HepG2 (cell line): ENCODE measurements around the gene SHISA7. TPM values are rescaled to one million over a fixed set of nuclear protein-coding genes. Genes with fewer than 3 reads are reported as not detected.

ENCODE experiments used
- CSRNP1 ChIP-seq: sonication (generic); formaldehyde crosslinking; IDR thresholded peaks from 2 replicates; pipeline ENCODE4 v1.8.1; 2023; ENCODE audit warnings: mild to moderate bottlenecking, missing genetic modification reagents
- DMAP1 ChIP-seq: IDR thresholded peaks from 2 replicates; pipeline ENCODE4 v1.6.1; 2016
- ELF3 ChIP-seq: IDR thresholded peaks from 2 replicates; pipeline ENCODE4 v1.6.1; 2016; ENCODE audit warnings: missing genetic modification reagents, missing compliant biosample characterization
- FOXA1 ChIP-seq, 2 experiments: fragments of 450-650 bp in 1 of 2; sonication (generic) in 1 of 2; formaldehyde crosslinking in 1 of 2; IDR thresholded peaks; 2 replicates each; pipeline versions ENCODE4 v1.4.0 to v1.6.1; 2016 to 2020; ENCODE audit warnings: missing genetic modification reagents in 1 of 2
- FOXA3 ChIP-seq: IDR thresholded peaks from 2 replicates; pipeline ENCODE4 v1.6.1; 2016; ENCODE audit warnings: missing genetic modification reagents, missing compliant biosample characterization
- IRF9 ChIP-seq: sonication (generic); formaldehyde crosslinking; IDR thresholded peaks from 2 replicates; pipeline ENCODE4 v1.8.0; 2022; ENCODE audit warnings: missing genetic modification reagents, mild to moderate bottlenecking, borderline replicate concordance
- KDM5A ChIP-seq: fragments of 200-600 bp; sonication (generic); IDR thresholded peaks from 2 replicates; pipeline ENCODE4 v1.7.0; 2018; ENCODE audit warnings: antibody characterized with exemption, mild to moderate bottlenecking, low read length, borderline replicate concordance
- KMT2B ChIP-seq: IDR thresholded peaks from 2 replicates; pipeline ENCODE4 v1.6.1; 2016; ENCODE audit warnings: missing genetic modification reagents, missing compliant biosample characterization
- MIER2 ChIP-seq: IDR thresholded peaks from 2 replicates; pipeline ENCODE4 v1.6.1; 2016; ENCODE audit warnings: missing biosample characterization, missing genetic modification reagents
- MTERF4 ChIP-seq: sonication (generic); formaldehyde crosslinking; IDR thresholded peaks from 2 replicates; pipeline ENCODE4 v1.8.0; 2023; ENCODE audit warnings: mild to moderate bottlenecking, missing genetic modification reagents
- MZF1 ChIP-seq: sonication (generic); formaldehyde crosslinking; IDR thresholded peaks from 2 replicates; pipeline ENCODE4 v1.8.1; 2023; ENCODE audit warnings: mild to moderate bottlenecking, missing genetic modification reagents, borderline replicate concordance
- NR3C1 ChIP-seq: sonication (generic); formaldehyde crosslinking; IDR thresholded peaks from 2 replicates; pipeline ENCODE4 v1.4.0; 2020; ENCODE audit warnings: missing genetic modification reagents
- PHF8 ChIP-seq: sonication (generic); formaldehyde crosslinking; IDR thresholded peaks from 2 replicates; pipeline ENCODE4 v1.5.0; 2020; ENCODE audit warnings: missing genetic modification reagents
- SIN3B ChIP-seq: fragments of 150-350 bp; IDR thresholded peaks from 2 replicates; pipeline ENCODE4 v1.6.1; 2014; ENCODE audit warnings: low read length
- SIX4 ChIP-seq: sonication (generic); formaldehyde crosslinking; IDR thresholded peaks from 2 replicates; pipeline ENCODE4 v1.4.0; 2020; ENCODE audit warnings: missing genetic modification reagents
- SP2 ChIP-seq: sonication (generic); formaldehyde crosslinking; IDR thresholded peaks from 2 replicates; pipeline ENCODE4 v1.5.1; 2020; ENCODE audit warnings: mild to moderate bottlenecking, missing genetic modification reagents
- TEAD3 ChIP-seq: optimal IDR thresholded peaks from 2 replicates; pipeline ENCODE3; 2016; ENCODE audit warnings: borderline replicate concordance
- TERF1 ChIP-seq: sonication (generic); formaldehyde crosslinking; IDR thresholded peaks from 2 replicates; pipeline ENCODE4 v1.8.0; 2022; ENCODE audit warnings: mild to moderate bottlenecking, missing genetic modification reagents, moderate library complexity
- TFDP2 ChIP-seq: sonication (generic); formaldehyde crosslinking; IDR thresholded peaks from 2 replicates; pipeline ENCODE4 v1.4.0; 2020; ENCODE audit warnings: missing genetic modification reagents
- ZNF296 ChIP-seq: sonication (generic); formaldehyde crosslinking; conservative IDR thresholded peaks from 2 replicates; pipeline ENCODE4 v1.5.0; 2020; ENCODE audit warnings: mild to moderate bottlenecking, missing genetic modification reagents
- ZNF331 ChIP-seq: sonication (generic); formaldehyde crosslinking; IDR thresholded peaks from 2 replicates; pipeline ENCODE4 v1.4.0; 2020; ENCODE audit warnings: missing genetic modification reagents
- ZNF34 ChIP-seq: sonication (generic); formaldehyde crosslinking; IDR thresholded peaks from 2 replicates; pipeline ENCODE4 v1.4.0; 2020; ENCODE audit warnings: mild to moderate bottlenecking, missing genetic modification reagents, borderline replicate concordance
- ZNF547 ChIP-seq: sonication (generic); formaldehyde crosslinking; IDR thresholded peaks from 2 replicates; pipeline ENCODE4 v1.5.1; 2020; ENCODE audit warnings: mild to moderate bottlenecking, missing genetic modification reagents
- ZNF766 ChIP-seq: sonication (generic); formaldehyde crosslinking; IDR thresholded peaks from 2 replicates; pipeline ENCODE4 v1.5.0; 2020; ENCODE audit warnings: missing genetic modification reagents, borderline replicate concordance
- ZNF768 ChIP-seq: sonication (generic); formaldehyde crosslinking; IDR thresholded peaks from 2 replicates; pipeline ENCODE4 v1.4.0; 2020; ENCODE audit warnings: missing genetic modification reagents
- polyA plus RNA-seq, 8 experiments: library from polyadenylated mRNA; depleted of rRNA in 3 of 8; stranded (reverse) in 7 of 8; unstranded in 1 of 8; fragments of >200 nt; fragmentation: Illumina TruSeq in 4 of 8; extraction: Trizol in 4 of 8; gene quantifications; 2 replicates each; pipeline versions ENCODE4 v1.2.1 to v1.2.3, GENCODE V29; 2011 to 2016; ENCODE audit warnings: low read depth in 4 of 8, missing spikeins in 1 of 8, mixed read lengths in 1 of 8; ENCODE audit not compliant: insufficient read depth in 1 of 8
- total RNA-seq, 5 experiments: library from RNA; depleted of rRNA; stranded (reverse); fragments of >200 nt; fragmentation: Illumina TruSeq; extraction: Trizol; gene quantifications; 2 replicates each; pipeline ENCODE4 v1.2.3, GENCODE V29; 2016; ENCODE audit warnings: low read depth in 1 of 5

Gene SHISA7
- total and polyA plus RNA-seq, 2 of the 13 experiments (the other 11 are each of a cell fraction or from before 2014, with no cell fraction given): not detected

- peak; percentile 48 for TF ChIP-seq ZNF331 (CRISPR knock-in tag)
- TF ChIP-seq ELF3 (CRISPR knock-in tag): no peak
- TF ChIP-seq FOXA1 (IDR thresholded peaks at IDR 0.05): no peak
- TF ChIP-seq FOXA1 (CRISPR knock-in tag; IDR thresholded peaks at IDR 0.05): 0 out of 2 replicates have a peak, but pooled peaks have one; percentile 28
- no peak for TF ChIP-seq ZNF547 (CRISPR knock-in tag)
- TF ChIP-seq PHF8 (CRISPR knock-in tag): 0 out of 2 replicates have a peak, but pooled peaks have one; percentile 29
- TF ChIP-seq TEAD3: peak; percentile 67
- TF ChIP-seq MIER2 (CRISPR knock-in tag): peak; percentile 31; the same call in 1 of the 2 replicates
- no peak for TF ChIP-seq TERF1 (CRISPR knock-in tag)
- peak; percentile 34 for TF ChIP-seq FOXA3 (CRISPR knock-in tag)
- TF ChIP-seq SIN3B: no peak
- peak; percentile 77 for TF ChIP-seq ZNF768 (CRISPR knock-in tag)
- TF ChIP-seq NR3C1 (CRISPR knock-in tag): no peak
- TF ChIP-seq ZNF766 (CRISPR knock-in tag): no peak
- no peak for TF ChIP-seq ZNF34 (CRISPR knock-in tag)
- peak; percentile 33; the same call in 1 of the 2 replicates for TF ChIP-seq IRF9 (CRISPR knock-in tag)
- 0 out of 2 replicates have a peak, but pooled peaks have one; percentile 48 for TF ChIP-seq TFDP2 (CRISPR knock-in tag)
- no peak for TF ChIP-seq MZF1 (CRISPR knock-in tag)
- peak; percentile 16; the same call in 1 of the 2 replicates for TF ChIP-seq MTERF4 (CRISPR knock-in tag)
- TF ChIP-seq DMAP1: peak; percentile 58; the same call in 1 of the 2 replicates
- no peak for TF ChIP-seq ZNF296
- 0 out of 2 replicates have a peak, but pooled peaks have one; percentile 34 for TF ChIP-seq CSRNP1
- no peak for TF ChIP-seq KMT2B (CRISPR knock-in tag)
- no peak for TF ChIP-seq KDM5A
- TF ChIP-seq SIX4: 0 out of 2 replicates have a peak, but pooled peaks have one; percentile 36
- TF ChIP-seq SP2 (CRISPR knock-in tag): 0 out of 2 replicates have a peak, but pooled peaks have one; percentile 0
These were observed 24.3 kb upstream of the SHISA7 start (continued) for GRCh38 chr19:55467236-55468053.
